B cell (primary cell): ENCODE results near the gene CPXM1. TPM values are rescaled to one million over a fixed set of nuclear protein-coding genes. Genes with fewer than 3 reads are reported as not detected.

Experiments used
- ATAC-seq: fragments of 200-7000 bp; cut with Tn5 transposase; one replicate; pipeline ENCODE4 v1.10.0; 2021; ENCODE audit warnings: low read depth, mild to moderate bottlenecking, moderate number of reproducible peaks, moderate library complexity
- CTCF ChIA-PET: fragments of 350-600 bp; sonication (Branson Sonifier 250); formaldehyde crosslinking; loops from one replicate; lab custom pipeline; 2021; ENCODE audit warnings: antibody characterized with exemption, inconsistent platforms; lab: Charles Lee
- POLR2A ChIA-PET: fragments of 350-600 bp; sonication (Branson Sonifier 250); formaldehyde crosslinking; loops from one replicate; lab custom pipeline; 2021; ENCODE audit warnings: antibody characterized with exemption; lab: Charles Lee
- DNase-seq: peaks from one replicate; pipeline ENCODE4 v3.0.0; 2013
- H2AFZ ChIP-seq: 2 replicates; pipeline ENCODE4 v1.6.1; 2012; ENCODE audit warnings: mild to moderate bottlenecking, low read depth, low read length; ENCODE audit not compliant: insufficient read depth, poor library complexity, severe bottlenecking
- H3K27ac ChIP-seq, 2 donors: 1 replicate in 1 of 2; 2 replicates in 1 of 2; pipeline ENCODE4 v1.5.1; 2012 to 2013; ENCODE audit warnings: low read length in 2 of 2, mild to moderate bottlenecking in 2 of 2, moderate library complexity in 1 of 2
- H3K27me3 ChIP-seq, 4 experiments: fragments of 200-600 bp in 1 of 4; sonication (generic) in 1 of 4; replicated peaks in 1 of 4; 1 replicate in 2 of 4; 2 replicates in 2 of 4; pipeline versions ENCODE4 v1.6.1 to v1.7.0; 2013 to 2016; ENCODE audit warnings: low read length in 3 of 4, mild to moderate bottlenecking in 2 of 4, mixed read lengths in 1 of 4, moderate library complexity in 1 of 4; ENCODE audit not compliant: insufficient read depth in 4 of 4, control insufficient read depth in 3 of 4; ENCODE audit errors: control extremely low read depth in 1 of 4
- H3K36me3 ChIP-seq, 2 experiments: replicated peaks in 1 of 2; 1 replicate in 1 of 2; 2 replicates in 1 of 2; pipeline versions ENCODE4 v1.6.1 to v1.7.1; 2013; ENCODE audit warnings: low read length in 1 of 2; ENCODE audit not compliant: insufficient read depth in 2 of 2, control insufficient read depth in 1 of 2; ENCODE audit errors: control extremely low read depth in 1 of 2, extremely low read depth in 1 of 2
- H3K4me1 ChIP-seq, 2 donors: fragments of 200-600 bp in 1 of 2; sonication (generic) in 1 of 2; 1 replicate in 1 of 2; 2 replicates in 1 of 2; pipeline versions ENCODE4 v1.5.1 to v1.6.1; 2013 to 2017; ENCODE audit warnings: low read length in 2 of 2; ENCODE audit not compliant: control insufficient read depth in 2 of 2, insufficient read depth in 2 of 2
- H3K4me2 ChIP-seq: replicated peaks from 2 replicates; pipeline ENCODE3; 2012; ENCODE audit warnings: mild to moderate bottlenecking, low read depth, low read length; ENCODE audit not compliant: poor library complexity, severe bottlenecking
- H3K4me3 ChIP-seq, 5 experiments: fragments of 200-600 bp in 1 of 5; sonication (generic) in 1 of 5; 1 replicate in 3 of 5; 2 replicates in 2 of 5; pipeline versions ENCODE4 v1.5.1 to v1.7.0; 2011 to 2016; ENCODE audit warnings: low read length in 4 of 5, mild to moderate bottlenecking in 4 of 5, low read depth in 2 of 5, control low read depth in 1 of 5, moderate library complexity in 1 of 5; ENCODE audit not compliant: insufficient read depth in 1 of 5; ENCODE audit errors: control extremely low read depth in 1 of 5, extremely low read depth in 1 of 5
- H3K79me2 ChIP-seq: fragments of 200-600 bp; sonication (generic); one replicate; pipeline ENCODE4 v1.6.0; 2016; ENCODE audit warnings: low read length; ENCODE audit not compliant: control insufficient read depth, insufficient read depth
- H3K9ac ChIP-seq: fragments of 200-600 bp; sonication (generic); 2 replicates; pipeline ENCODE4 v1.6.1; 2017; ENCODE audit warnings: mild to moderate bottlenecking, low read length, moderate library complexity
- H3K9me3 ChIP-seq, 3 donors: one replicate each; pipeline versions ENCODE4 v1.6.1 to v1.7.1; 2013; ENCODE audit warnings: low read length in 2 of 3; ENCODE audit not compliant: control insufficient read depth in 2 of 3, insufficient read depth in 1 of 3; ENCODE audit errors: control extremely low read depth in 1 of 3
- H4K20me1 ChIP-seq: 2 replicates; pipeline ENCODE4 v1.6.0; 2012; ENCODE audit warnings: mild to moderate bottlenecking, low read length; ENCODE audit not compliant: insufficient read depth, control insufficient read depth, poor library complexity, severe bottlenecking
- H3K27ac Mint-ChIP-seq: one replicate; pipeline ENCODE4 v1.8.0; 2021; ENCODE audit warnings: mixed read lengths
- H3K27me3 Mint-ChIP-seq: one replicate; pipeline ENCODE4 v1.8.0; 2021; ENCODE audit warnings: mixed read lengths
- H3K4me1 Mint-ChIP-seq: one replicate; pipeline ENCODE4 v1.8.0; 2021; ENCODE audit warnings: mixed read lengths
- H3K4me3 Mint-ChIP-seq: one replicate; pipeline ENCODE4 v1.8.0; 2021; ENCODE audit warnings: mixed read lengths
- H3K9me3 Mint-ChIP-seq: one replicate; pipeline ENCODE4 v1.8.0; 2022; ENCODE audit warnings: mixed read lengths; ENCODE audit not compliant: insufficient read depth
- EZH2 ChIP-seq: IDR thresholded peaks from 2 replicates; pipeline ENCODE4 v1.6.1; 2012; ENCODE audit warnings: borderline replicate concordance, low read depth, mild to moderate bottlenecking, moderate library complexity, low read length; ENCODE audit not compliant: insufficient read depth, poor library complexity, severe bottlenecking
- WGBS: methylation state at CpG from one replicate; pipeline ENCODE4 v1.1.5; 2013; ENCODE audit warnings: missing lambda C conversion rate; ENCODE audit not compliant: insufficient coverage; 5-methylcytosine and 5-hydroxymethylcytosine counted together
- intact Hi-C: fragments of 100-400 bp; cut with micrococcal nuclease; formaldehyde crosslinking; loops from one replicate; pipeline ENCODE4 v1.10.0; 2022
- polyA plus RNA-seq: library from polyadenylated mRNA; depleted of rRNA; stranded (reverse); fragments of >200 nt; gene quantifications from 2 replicates; pipeline ENCODE4 v1.2.3, GENCODE V29; 2012
- total RNA-seq, 2 donors: library from RNA; stranded (reverse); fragments of 120-200 nt in 1 of 2; gene quantifications; 1 replicate in 1 of 2; 2 replicates in 1 of 2; pipeline versions ENCODE4 v1.2.3 to v1.2.4, GENCODE V29; 2013 to 2022
- TF ChIP-seq, protein P1 (sequence below): fragments of 200-600 bp; IDR thresholded peaks from one replicate; pipeline ENCODE4 v1.8.0; 2022; ENCODE audit warnings: antibody characterized with exemption, mild to moderate bottlenecking

The CPXM1 gene
- total and polyA plus RNA-seq, 2 donors (not counting 1 experiment from before 2014, with no cell fraction given), result 0.21 to 1.9 TPM

DNA sequence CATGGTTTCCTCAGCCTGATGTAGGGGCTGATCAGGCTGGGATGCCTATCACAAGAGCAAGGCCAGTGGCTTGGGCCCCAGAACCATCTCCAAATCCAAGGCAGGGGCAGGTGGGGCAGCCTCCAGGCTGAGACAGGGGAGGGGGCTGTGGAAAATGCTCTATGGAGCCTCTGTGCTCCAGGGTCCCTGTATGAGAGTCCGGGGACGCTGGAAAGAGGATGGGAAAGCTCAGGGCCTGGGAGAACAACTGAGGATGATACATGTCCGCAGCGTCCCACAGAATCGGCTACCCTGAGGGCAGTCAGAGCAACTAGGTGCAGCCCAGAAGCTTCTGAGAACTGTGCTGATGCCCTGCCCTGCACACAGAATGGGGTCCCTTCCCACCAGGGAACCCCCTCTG, 43.4 kb downstream of the CPXM1 start:
- intact Hi-C loops, result no loop called here
- ChIA-PET CTCF (no interaction called here), POLR2A (no interaction called here)

DNA sequence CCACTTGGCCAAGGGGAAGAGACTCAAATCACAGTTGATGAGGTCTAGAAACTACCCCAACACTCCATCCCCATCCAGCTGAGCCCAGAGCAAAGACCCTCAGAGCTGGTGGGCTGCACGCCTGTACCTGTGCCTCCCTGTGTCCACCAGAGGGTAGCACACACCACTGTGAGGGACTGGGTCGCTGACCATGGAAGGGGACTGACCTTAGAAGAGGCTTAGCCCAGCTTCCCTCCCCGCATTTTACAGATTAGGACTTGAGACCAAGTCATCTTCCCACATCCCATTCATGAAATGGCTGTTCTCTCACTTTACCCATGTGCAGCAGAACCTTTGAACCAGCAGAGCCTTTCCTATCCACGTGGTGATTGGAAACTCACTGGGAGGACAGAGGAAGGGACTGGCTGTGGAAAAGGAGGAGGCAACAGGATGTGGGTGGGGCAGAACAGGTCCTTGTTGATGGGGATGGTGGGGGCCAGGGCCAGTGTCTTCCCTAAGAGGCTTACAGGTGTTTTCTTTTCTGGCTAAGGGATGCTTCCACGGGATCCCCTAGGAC, 44.3 kb downstream of the CPXM1 start:
- Histone ChIP-seq H3K4me2 (no peak overlapping the region), H3K9me3 (peaks cover 0 to 15% (median 0%) of the 10 kb centered on the region in 3 donors), H2AFZ (no peak overlapping the region), H3K27ac (no peak overlapping the region), H3K9ac (no peak overlapping the region), H3K4me1 (peaks cover 23 to 24% of the 10 kb centered on the region in 2 donors), H3K36me3 (no peaks in the 10 kb centered on the region), H4K20me1 (no peaks in the 10 kb centered on the region), H3K4me3 (no peak overlapping the region), H3K79me2 (no peaks in the 10 kb centered on the region), H3K27me3 (peaks cover 0 to 85% (median 44%) of the 10 kb centered on the region in 4 experiments)
- ChIA-PET POLR2A (no interaction called here), CTCF (interaction anchor here (1.7 kb wide), 1 partner anchor 244 kb away, joined by 6 read pairs; no protein-coding TSS in a partner anchor)
- TF ChIP-seq, protein P1, sequence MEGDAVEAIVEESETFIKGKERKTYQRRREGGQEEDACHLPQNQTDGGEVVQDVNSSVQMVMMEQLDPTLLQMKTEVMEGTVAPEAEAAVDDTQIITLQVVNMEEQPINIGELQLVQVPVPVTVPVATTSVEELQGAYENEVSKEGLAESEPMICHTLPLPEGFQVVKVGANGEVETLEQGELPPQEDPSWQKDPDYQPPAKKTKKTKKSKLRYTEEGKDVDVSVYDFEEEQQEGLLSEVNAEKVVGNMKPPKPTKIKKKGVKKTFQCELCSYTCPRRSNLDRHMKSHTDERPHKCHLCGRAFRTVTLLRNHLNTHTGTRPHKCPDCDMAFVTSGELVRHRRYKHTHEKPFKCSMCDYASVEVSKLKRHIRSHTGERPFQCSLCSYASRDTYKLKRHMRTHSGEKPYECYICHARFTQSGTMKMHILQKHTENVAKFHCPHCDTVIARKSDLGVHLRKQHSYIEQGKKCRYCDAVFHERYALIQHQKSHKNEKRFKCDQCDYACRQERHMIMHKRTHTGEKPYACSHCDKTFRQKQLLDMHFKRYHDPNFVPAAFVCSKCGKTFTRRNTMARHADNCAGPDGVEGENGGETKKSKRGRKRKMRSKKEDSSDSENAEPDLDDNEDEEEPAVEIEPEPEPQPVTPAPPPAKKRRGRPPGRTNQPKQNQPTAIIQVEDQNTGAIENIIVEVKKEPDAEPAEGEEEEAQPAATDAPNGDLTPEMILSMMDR, result no peak
- TF ChIP-seq EZH2, result no peak
- ATAC-seq, result no peak
- H3K4me1 Mint-ChIP-seq, result peaks cover 22% of the 10 kb centered on the region
- H3K27ac Mint-ChIP-seq, result no peak overlapping the region
- intact Hi-C loops, result no loop called here
- 49% methylated on average over 3 of the region's 5 CpGs for WGBS
- H3K9me3 Mint-ChIP-seq, result no peaks in the 10 kb centered on the region
- DNase-seq, result no peak
- H3K27me3 Mint-ChIP-seq, result peaks cover 66% of the 10 kb centered on the region
- H3K4me3 Mint-ChIP-seq, result no peak overlapping the region

More for the DNA sequence above, 43.4 kb downstream of the CPXM1 start:
- Histone ChIP-seq H3K36me3 (no peaks in the 10 kb centered on the region), H3K4me1 (peaks cover 17 to 19% of the 10 kb centered on the region in 2 donors), H2AFZ (no peak overlapping the region), H3K27me3 (peaks cover 0 to 82% (median 41%) of the 10 kb centered on the region in 4 experiments), H4K20me1 (no peaks in the 10 kb centered on the region), H3K79me2 (no peaks in the 10 kb centered on the region), H3K27ac (no peak overlapping the region), H3K4me2 (no peak overlapping the region), H3K9ac (no peak overlapping the region), H3K4me3 (no peak overlapping the region), H3K9me3 (peaks cover 0 to 15% (median 0%) of the 10 kb centered on the region in 3 donors)
- H3K9me3 Mint-ChIP-seq, result no peaks in the 10 kb centered on the region
- H3K4me3 Mint-ChIP-seq, result no peak overlapping the region
- no peak for ATAC-seq
- H3K27ac Mint-ChIP-seq, result no peak overlapping the region
- no peak for TF ChIP-seq EZH2
- 96% methylated on average over 5 of the region's 5 CpGs for WGBS
- DNase-seq, result no peak
- H3K27me3 Mint-ChIP-seq, result peaks cover 66% of the 10 kb centered on the region
- H3K4me1 Mint-ChIP-seq, result peaks cover 18% of the 10 kb centered on the region
